GM21825 (cell line): Measurements from ENCODE around the gene HAPLN2.
"Not testable (repeated sequence)": the region's sequence is repeated elsewhere in the genome, so short reads cannot be mapped to it uniquely, and the experiment has no call there.

Experiments used
- ATAC-seq: cut with Tn5 transposase; IDR thresholded peaks from one replicate; pipeline ENCODE4 v1.9.1; 2021; ENCODE audit warnings: mild to moderate bottlenecking, moderate library complexity; ENCODE audit not compliant: unreplicated experiment

HAPLN2 gene

GRCh38 chr1:156618853-156619581 lies at the start of gene HAPLN2:
TSS of gene HAPLN2 (plus strand) at chr1:156619415. CDS start at chr1:156623491, 4,076 bp downstream.
- ATAC-seq = no peak

- no peak for ATAC-seq
Measured at GRCh38 chr1:156571261-156571852, 47.9 kb upstream of the HAPLN2 start.

DNA sequence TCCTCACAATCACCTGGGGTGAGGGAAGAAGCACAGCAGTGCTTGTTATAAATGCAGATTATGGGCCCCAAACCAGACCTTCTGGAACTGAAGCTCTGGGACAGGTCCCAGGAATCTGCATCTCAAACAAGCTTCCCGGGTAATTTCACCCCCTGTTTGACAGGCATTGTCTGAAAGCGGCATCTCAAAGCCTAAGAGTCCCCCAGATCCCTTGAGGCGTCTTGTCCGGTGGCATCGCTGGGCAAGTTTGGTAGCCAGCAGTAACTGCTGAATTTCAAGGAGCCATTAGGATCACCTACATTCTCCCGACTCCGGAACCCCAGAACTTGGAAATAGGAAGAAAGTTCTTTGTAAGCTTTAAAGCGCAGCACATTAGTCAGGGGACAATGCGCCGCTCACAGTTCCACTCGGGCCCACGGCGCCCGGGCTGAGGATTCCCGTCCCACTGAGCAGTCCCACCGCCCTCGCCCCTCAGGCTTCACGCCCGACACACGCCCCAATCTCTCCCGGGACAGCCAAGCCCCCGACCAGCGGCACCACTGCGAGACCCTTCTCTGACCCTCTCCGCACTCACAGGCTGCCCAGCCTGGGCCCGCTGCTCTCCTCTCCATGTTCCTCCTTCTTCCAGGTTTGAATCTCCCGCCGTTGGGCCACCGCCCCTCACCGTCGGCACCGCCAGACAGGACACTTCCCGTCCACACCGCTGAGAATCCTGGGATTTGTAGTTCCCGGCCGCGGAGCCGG lies 47.1 kb upstream of the HAPLN2 start, which contains the start of gene IQGAP3:
Gene IQGAP3 (minus strand): TSS at position 647 of the 744 bp plus-strand sequence. CDS start 36 bp downstream, at position 611.
- peak; percentile 73 for ATAC-seq

- ATAC-seq = no peak
Measured at GRCh38 chr1:156572663-156573018, 46.6 kb upstream of the HAPLN2 start.

- ATAC-seq = no peak
Measured at GRCh38 chr1:156574039-156574633, 45.1 kb upstream of the HAPLN2 start.

DNA sequence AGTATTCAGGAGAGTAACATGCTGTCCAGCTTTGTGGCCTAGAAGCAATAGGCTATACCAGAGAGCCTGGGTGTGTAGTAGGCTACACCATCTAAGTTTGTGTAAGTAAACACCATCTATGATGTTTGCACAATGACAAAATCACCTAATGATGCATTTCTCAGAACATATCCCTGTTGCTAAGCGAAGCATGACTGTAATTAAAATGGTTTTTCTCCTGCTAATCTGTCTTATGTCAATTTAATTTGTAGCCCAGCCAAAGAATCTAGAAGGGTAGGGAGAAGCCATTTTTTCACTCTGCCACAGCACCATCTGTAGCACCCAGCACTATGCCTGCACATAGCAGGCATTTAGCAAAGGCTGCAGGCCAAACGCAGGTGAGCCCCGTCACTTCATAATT lies 41.7 kb upstream of the HAPLN2 start:
- no peak for ATAC-seq

DNA sequence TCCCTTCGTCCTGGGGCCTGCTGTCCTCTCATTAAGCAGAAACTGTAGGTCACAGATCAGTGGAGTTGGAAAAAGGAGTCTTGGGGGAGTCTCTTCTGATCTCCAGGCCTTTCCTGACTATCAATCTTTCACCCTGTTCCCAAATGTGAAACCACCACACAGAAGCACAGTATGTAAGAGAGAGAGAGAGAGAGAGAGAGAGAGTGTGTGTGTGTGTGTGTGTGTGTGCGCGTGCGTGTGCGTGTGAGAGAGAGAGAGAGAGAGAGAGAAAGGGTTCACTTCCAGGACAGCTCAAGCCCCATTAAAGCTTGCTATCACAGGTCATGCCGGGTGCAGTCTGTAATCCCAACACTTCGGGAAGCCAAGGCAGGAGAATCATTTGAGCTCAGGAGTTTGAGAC lies 41.2 kb upstream of the HAPLN2 start:
- no peak for ATAC-seq

DNA sequence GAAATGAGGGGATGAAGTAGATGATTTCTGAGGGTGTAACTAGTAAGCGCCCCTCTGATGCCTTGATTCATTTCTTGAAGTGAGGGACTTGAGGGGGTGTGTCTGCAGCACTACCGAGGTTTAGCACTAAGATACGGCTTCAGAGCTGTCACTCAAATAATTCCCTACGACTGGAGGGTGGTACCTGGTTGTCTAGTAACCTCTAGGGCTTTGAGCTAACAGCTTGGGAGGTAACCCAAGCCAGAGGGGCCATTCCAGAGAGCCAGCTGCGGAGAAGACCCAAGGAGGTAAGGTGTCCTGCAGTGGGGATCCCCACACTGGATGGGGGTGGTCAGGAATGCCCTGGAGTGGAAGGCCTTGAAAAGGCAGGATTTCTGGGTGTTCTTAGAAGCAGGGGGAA lies 39.7 kb upstream of the HAPLN2 start, which contains the start of gene TTC24:
Gene TTC24 (plus strand): TSS at position 252 of the 400 bp plus-strand sequence. CDS start 1,642 bp downstream, outside the sequence.
- ATAC-seq = no peak

DNA sequence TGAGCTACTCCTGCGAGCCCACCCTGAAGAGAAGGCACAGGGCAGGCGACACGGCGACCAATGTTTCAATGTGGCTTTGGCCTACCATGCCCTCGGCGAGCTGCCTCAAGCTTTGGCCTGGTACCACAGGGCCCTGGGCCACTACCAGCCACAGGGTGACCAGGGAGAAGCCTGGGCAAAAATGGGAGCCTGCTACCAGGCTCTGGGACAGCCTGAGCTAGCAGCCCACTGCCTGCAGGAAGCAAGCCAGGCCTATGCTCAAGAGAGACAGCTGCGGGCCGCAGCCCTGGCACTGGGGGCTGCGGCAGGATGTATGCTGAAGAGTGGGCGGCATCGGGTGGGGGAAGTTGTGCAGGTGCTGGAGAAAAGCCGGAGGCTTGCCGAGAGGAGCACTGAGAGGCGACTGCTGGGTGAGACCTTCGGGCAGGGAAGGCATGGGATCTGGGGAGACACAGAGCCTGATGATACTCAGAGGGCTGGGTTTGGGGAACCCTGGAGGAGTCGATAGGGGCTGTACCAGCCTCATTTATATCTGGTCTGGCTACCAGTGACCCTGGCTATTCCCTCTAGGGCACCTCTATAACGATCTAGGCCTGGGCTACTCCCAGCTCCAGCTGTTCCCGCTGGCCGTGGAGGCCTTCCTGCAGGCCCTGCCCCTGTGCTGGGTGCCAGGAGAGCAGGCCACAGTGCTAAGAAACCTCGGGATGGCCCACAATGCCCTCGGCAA lies 37.4 kb upstream of the HAPLN2 start:
- ATAC-seq = no peak

- no peak for ATAC-seq
Measured at GRCh38 chr1:156582388-156583017, 36.7 kb upstream of the HAPLN2 start.

- ATAC-seq = no peak
Measured at GRCh38 chr1:156583821-156584622, 35.2 kb upstream of the HAPLN2 start.

DNA sequence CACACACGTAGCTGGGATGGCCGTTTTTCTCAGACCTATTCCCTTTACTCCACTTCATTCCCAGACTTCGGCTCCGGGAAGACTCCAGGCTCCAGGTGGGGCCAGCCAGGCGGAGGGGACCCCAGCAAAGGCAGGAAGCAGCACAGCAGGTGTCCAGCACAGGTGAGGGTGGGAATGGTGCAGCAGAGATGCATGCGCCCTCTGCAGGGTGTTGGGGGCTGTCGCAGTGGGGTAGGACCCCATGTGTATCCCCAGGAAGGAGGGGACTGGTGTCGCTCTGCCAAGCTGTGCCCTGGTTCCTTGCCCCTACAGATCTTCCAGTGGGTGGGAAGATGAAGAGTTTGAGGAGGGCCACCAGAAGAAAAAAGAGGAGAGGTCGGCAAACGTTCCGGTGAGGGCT lies 34.4 kb upstream of the HAPLN2 start:
- no peak for ATAC-seq

DNA sequence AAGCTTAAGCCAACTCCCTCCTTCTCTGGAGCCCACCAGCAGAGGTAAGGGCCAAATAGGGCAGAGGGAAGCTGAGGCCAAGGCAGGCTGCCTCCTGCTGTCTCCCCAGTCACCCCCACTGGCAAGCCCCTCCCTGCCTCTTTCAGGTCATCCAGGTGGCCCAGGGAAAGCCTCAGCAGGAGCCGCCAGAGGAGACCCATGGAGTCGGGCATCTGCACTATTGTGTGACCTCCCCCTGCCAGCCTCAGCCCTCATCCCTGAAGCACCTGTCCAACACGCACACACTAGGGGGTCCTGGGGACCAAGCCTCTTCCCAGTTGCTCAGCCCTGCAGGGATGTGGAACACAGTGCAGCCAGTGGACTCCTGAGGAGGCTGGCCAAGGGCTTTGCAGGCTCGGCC lies 32.9 kb upstream of the HAPLN2 start:
- ATAC-seq = no peak

DNA sequence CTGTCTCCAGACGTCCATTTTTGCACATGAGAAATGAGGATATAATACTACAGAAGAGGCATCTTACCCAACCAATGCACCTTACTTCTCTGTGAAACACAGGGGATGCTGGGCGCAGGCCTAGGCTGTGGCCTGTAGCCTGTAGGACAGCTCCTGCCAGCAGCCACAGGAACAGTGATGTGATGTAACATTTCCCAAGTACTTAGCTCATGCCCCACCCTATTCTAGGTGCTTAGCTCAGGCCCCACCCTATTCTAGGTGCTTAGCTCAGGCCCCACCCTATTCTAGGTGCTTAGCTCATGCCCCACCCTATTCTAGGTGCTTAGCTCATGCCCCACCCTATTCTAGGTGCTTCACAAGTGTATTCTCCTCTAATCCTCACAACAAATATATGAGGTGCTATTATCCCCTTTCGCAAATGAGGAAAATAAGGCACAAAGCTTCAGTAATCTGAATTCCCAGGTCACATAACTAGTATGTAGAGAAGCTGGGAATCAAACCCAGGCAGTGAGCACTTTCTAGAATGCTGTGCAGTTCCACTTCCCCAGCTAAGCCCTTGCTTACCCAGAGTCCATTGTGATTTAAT lies 32.2 kb upstream of the HAPLN2 start:
- no peak for ATAC-seq

GRCh38 chr1:156587927-156588326 lies 31.3 kb upstream of the HAPLN2 start:
- not testable (repeated sequence) for ATAC-seq

- no peak for ATAC-seq
Measured at GRCh38 chr1:156589546-156589945, 29.7 kb upstream of the HAPLN2 start.

- no peak for ATAC-seq
Measured at GRCh38 chr1:156590326-156591180, 28.7 kb upstream of the HAPLN2 start.

DNA sequence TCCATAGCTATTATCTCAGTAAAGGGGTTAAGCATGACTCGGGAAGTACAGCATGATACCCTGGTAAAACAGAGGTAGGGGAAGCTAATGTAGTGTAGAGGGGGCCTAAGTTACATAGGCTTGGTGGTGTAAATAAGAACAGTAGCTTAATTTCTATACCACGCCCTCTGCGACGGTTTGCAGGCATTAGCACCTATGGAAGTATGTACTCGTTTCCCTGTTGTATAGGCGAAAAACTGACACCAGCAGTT lies 28.1 kb upstream of the HAPLN2 start:
- no peak for ATAC-seq
